Renal cortical epithelial cell (primary cell): ENCODE data around the gene WFDC1. TPM values are rescaled to one million over a fixed set of nuclear protein-coding genes. Genes with fewer than 3 reads are reported as not detected.

Experiments used
- DNase-seq: peaks from one replicate; pipeline ENCODE4 v3.0.0-alpha.2; 2011; ENCODE audit warnings: low read depth
- total RNA-seq: library from RNA; depleted of rRNA; stranded (reverse); fragments of >200 nt; gene quantifications from 2 replicates; pipeline ENCODE4 v1.2.3, GENCODE V29; 2014

The WFDC1 gene
- 0.05 TPM in 1 of 2 replicates, not detected in the other for total RNA-seq

GRCh38 chr16:84294531-84295142 lies at the start of gene WFDC1:
WFDC1 (plus strand) TSS chr16:84294878; CDS start chr16:84294972, 94 bp downstream.
- DNase-seq: no peak

- DNase-seq: no peak
These were observed 48.6 kb upstream of the WFDC1 start for GRCh38 chr16:84245956-84246678.

- no peak for DNase-seq
These were observed 48.0 kb upstream of the WFDC1 start for GRCh38 chr16:84246679-84247077.

GRCh38 chr16:84247331-84247730 lies 47.3 kb upstream of the WFDC1 start:
- no peak for DNase-seq

GRCh38 chr16:84247844-84248243 lies 46.8 kb upstream of the WFDC1 start:
- peak; percentile 60 for DNase-seq

- DNase-seq: no peak
These were observed 42.5 kb upstream of the WFDC1 start for GRCh38 chr16:84252184-84252583.

GRCh38 chr16:84253173-84253572 lies 41.5 kb upstream of the WFDC1 start:
- no peak for DNase-seq

- DNase-seq: no peak
These were observed 40.6 kb upstream of the WFDC1 start for GRCh38 chr16:84254062-84254461.

GRCh38 chr16:84255050-84255810 lies 39.4 kb upstream of the WFDC1 start:
- DNase-seq: no peak

- DNase-seq: no peak
These were observed 36.4 kb upstream of the WFDC1 start for GRCh38 chr16:84258266-84258665.

- DNase-seq: no peak
These were observed 35.0 kb upstream of the WFDC1 start for GRCh38 chr16:84259691-84260090.

GRCh38 chr16:84260766-84261554 lies 33.7 kb upstream of the WFDC1 start:
- no peak for DNase-seq

- DNase-seq: no peak
These were observed 32.6 kb upstream of the WFDC1 start for GRCh38 chr16:84262031-84262430.

GRCh38 chr16:84262939-84263338 lies 31.7 kb upstream of the WFDC1 start:
- DNase-seq: no peak

GRCh38 chr16:84266451-84266850 lies 28.2 kb upstream of the WFDC1 start:
- DNase-seq: peak; percentile 76

- no peak for DNase-seq
These were observed 27.3 kb upstream of the WFDC1 start for GRCh38 chr16:84267380-84267779.

GRCh38 chr16:84268291-84269040 lies 26.2 kb upstream of the WFDC1 start:
- peak; percentile 89 for DNase-seq

GRCh38 chr16:84270071-84270470 lies 24.6 kb upstream of the WFDC1 start:
- no peak for DNase-seq

GRCh38 chr16:84270531-84270930 lies 24.1 kb upstream of the WFDC1 start:
- DNase-seq: no peak

- DNase-seq: no peak
These were observed 23.6 kb upstream of the WFDC1 start for GRCh38 chr16:84271037-84271436.

GRCh38 chr16:84271866-84272265 lies 22.8 kb upstream of the WFDC1 start:
- no peak for DNase-seq
